HL-60 (cell line): ENCODE measurements around the gene PDE4B.

Source experiments
- CTCF ChIP-seq: IDR thresholded peaks from one replicate; pipeline ENCODE4 v1.5.1; 2011; ENCODE audit warnings: low read length, control low read depth, inconsistent platforms; ENCODE audit not compliant: insufficient read depth
- POLR2AphosphoS5 ChIP-seq: IDR thresholded peaks from 2 replicates; pipeline ENCODE4 v1.6.1; 2012; ENCODE audit warnings: low read depth
- REST ChIP-seq: IDR thresholded peaks from 2 replicates; pipeline ENCODE4 v1.6.1; 2012; ENCODE audit warnings: low read depth; ENCODE audit not compliant: insufficient replicate concordance
- SPI1 ChIP-seq: IDR thresholded peaks from 2 replicates; pipeline ENCODE4 v1.6.1; 2012; ENCODE audit warnings: low read depth, mild to moderate bottlenecking, borderline replicate concordance

DNA sequence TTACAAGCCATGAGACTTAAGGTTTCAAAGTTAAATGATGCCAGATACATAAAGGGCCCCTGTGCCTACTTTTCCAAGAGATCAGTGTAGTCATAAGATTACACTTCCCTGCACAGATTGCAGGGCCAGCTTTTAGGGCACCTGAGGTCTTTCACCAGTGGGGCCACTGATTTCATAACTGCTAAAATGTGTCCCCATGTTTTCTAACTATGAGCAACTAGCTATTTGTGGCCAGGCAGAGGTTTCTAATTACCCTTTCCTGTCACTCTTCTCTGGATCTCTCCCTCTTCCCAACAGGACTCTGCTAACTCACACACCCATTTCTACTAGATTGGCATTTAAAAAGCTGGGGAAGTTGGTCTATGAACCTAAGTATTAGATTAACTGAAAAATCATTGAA, 534.2 kb downstream of the PDE4B start:
- TF ChIP-seq POLR2AphosphoS5 (no peak), CTCF (no peak), REST (no peak), SPI1 (no peak)
